ENCODE measurements around the gene CABS1.

CABS1 gene
- 0 reads per million in 3 experiments for total RNA-seq

GRCh38 chr4:70334681-70335080 is at the start of gene CABS1:
Gene CABS1 (plus strand): TSS chr4:70334981. CDS start chr4:70335040, 59 bp downstream.
- no peak for DNase-seq

GRCh38 chr4:70288651-70289050 is 46.1 kb upstream of the CABS1 start:
- no peak for DNase-seq

GRCh38 chr4:70291341-70291740 is 43.4 kb upstream of the CABS1 start:
- no peak for DNase-seq

- DNase-seq, result no peak
Measured at GRCh38 chr4:70297576-70297975, 37.2 kb upstream of the CABS1 start.

DNA sequence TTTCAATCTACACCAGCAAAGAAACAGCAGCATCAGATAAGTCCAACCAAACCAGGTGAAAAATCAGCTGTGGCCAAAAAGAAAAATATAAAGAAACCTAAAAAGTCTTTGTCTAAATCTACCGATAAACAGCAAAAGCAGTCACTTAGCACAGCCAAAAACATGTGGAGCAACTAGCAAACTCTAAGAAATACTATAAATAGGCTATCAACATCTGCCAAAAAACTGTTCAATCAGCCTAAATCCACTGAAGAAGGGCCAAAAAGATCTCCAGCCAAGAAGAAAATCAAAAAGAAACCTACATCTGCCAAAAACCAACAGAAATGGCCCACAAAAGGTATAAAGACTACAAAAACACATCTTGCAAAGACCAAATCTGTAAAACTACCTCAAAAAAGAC is 36.7 kb upstream of the CABS1 start:
- no peak for DNase-seq

DNA sequence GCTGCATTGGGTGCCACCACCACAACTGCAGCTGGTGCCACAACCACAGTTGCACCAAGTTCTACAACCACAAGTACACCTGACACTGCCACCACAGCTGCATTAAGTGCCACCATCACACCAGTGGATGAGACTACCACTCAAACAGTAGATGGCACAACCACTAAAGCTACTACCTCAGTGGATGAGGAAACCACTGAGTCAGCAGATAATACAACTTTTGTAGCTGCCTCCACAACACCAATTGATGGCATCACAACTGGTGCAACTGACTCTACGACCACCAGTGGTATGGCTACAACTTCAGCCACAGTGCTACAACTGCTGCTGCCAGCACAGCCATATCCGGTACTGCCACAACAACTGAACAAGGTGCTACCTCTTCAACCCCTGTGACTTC is 35.1 kb upstream of the CABS1 start:
- no peak for DNase-seq

GRCh38 chr4:70300215-70300614 is 34.6 kb upstream of the CABS1 start:
- no peak for DNase-seq

- no peak for DNase-seq
Measured at GRCh38 chr4:70303090-70303489, 31.7 kb upstream of the CABS1 start.

DNA sequence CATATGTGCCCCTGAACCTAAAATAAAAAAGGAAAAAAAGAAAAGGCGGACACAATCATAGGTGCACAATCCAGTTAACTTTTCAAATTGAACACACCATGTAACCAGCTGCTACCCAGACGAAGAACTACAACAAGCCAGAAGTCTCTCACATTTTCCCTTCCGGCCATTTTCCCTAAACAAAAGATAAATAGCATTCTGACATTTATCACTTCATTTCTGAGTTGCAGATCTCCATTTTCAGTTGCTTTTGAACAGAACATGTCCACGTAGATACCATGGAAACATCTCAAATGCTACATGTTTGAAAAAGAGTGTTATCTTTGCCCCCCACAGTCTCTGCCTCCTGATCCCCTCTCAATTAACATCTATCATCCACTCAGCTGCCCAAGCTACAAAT is 29.2 kb upstream of the CABS1 start:
- no peak for DNase-seq

DNA sequence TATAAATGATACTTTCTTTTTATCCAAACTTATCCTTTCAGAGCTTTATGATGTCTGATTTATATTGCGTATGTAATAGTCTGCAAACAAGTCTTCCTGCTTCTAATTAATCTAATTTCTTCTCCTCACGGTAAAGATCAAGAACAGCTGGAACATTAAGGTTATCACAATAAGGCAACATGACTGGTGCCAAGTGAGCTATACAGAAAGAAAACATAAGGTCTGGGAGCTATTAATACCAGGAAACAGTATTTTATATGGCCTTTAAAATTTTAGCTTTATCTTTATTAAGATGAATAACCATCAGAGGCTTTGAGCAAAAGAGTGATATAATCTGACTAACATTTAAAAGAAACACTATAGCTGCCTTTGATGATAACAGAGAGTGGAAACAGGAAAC is 28.7 kb upstream of the CABS1 start:
- no peak for DNase-seq

GRCh38 chr4:70313736-70314135 is 21.0 kb upstream of the CABS1 start:
- no peak for DNase-seq

DNA sequence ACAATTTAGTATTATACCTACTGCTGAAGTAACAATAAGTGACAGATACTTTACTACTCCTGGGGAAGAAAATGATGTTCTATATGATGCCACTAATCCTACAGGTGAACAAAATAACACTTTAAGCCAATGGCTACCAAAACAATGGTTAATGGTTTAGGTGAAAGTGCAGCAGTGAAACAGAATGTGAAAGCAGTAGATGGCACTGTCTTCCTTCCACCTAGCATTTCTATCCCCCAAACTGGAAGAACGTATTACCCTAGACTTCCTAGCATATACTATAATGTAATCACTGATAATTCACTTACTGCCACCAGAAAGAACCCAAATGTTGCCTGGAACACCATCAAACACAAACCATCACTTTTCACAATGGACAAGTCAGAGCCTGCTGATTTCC is 18.9 kb upstream of the CABS1 start:
- no peak for DNase-seq

DNA sequence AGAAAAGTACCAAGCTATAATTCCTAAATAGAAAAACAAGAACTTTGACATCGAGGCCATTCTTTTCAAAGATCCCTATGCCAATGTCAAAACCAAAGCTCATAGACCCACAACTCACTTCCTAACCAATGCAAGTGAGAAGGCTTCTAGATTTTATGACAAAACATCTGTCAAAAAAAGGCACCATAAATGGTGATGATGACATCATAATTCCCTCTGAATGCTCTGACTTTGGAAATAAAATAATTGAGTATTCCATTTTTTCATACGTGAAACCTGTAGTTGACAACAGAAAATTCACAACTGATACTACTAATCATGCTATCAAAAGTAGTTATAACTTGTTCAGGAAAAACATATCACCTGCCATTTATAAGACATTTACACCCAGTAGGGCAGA is 8.7 kb upstream of the CABS1 start:
- DNase-seq, result no peak

GRCh38 chr4:70336043-70336442 is 1.3 kb downstream of the CABS1 start:
- DNase-seq, result no peak

GRCh38 chr4:70337886-70338420 is 3.2 kb downstream of the CABS1 start:
- no peak for DNase-seq

DNA sequence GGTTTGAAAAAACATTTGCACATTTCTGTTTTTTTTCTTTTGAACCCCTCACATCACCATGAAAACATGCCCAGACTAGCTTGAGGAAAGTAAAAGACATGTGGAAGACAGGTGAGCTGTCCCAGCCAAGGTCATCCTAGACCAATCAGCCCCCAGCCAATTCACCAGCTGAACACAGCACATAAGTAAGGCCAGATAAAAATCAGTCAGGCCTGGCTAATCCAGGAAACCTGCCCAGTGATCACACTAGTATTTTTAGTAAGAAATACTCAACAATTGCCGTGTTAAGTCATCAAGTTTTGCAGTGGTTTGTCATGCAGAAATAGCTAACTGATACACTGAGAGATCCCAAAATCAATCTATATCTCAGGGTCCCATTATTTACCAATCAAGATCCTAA is 21.4 kb downstream of the CABS1 start:
- DNase-seq, result no peak

DNA sequence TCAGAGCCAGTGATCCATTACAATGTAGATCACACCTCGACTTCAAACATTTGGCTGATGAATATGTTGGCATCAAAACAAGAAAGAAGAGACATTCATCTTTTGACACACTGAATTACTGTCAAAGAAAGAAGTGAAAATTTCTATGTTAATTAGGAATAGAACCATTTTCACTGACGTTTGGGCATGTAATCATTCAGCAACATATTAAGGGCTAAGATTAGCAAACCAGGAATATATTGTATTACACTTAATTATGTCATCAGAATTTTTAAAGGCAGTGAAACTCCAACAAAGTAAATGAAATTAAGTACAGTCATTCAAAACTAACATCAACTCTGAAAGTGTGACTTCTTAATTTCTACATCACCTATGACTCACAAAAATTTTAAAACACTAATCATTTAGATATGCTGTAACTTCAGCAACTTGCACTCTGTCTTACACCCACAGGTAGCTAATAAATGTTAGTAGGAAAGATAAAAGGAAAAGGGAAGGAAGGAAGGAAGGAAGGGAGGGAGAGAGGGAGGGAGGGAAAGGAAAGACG is 24.4 kb downstream of the CABS1 start:
- DNase-seq, result no peak

DNA sequence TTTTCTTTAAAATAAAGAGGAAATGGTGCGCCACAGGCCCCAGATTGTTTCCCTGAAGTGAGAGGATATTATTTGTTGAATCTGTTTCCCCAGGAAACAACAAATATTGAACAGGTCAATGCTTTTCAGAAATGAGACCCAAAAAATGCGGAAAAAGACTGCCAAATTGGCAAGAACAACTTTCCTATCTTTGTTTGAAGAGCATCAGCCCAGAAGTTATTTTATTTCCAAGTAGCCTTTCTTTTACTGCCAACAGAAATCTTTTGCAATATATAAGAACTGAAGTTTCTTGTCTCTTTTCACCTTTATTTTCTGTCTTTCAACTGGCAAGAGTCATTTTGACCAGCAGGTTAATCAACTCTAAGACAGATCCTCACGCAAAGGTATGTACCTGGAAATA is 25.7 kb downstream of the CABS1 start, which contains the start of gene SMR3A:
Gene SMR3A (plus strand): TSS at position 301 of the 400 bp plus-strand sequence. CDS start 1,356 bp downstream, outside the sequence.
- no peak for DNase-seq

- DNase-seq, result no peak
Measured at GRCh38 chr4:70364002-70364401, 29.2 kb downstream of the CABS1 start.

- no peak for DNase-seq
Measured at GRCh38 chr4:70365479-70365878, 30.7 kb downstream of the CABS1 start.

GRCh38 chr4:70367813-70368212 is 33.0 kb downstream of the CABS1 start:
- DNase-seq, result no peak

DNA sequence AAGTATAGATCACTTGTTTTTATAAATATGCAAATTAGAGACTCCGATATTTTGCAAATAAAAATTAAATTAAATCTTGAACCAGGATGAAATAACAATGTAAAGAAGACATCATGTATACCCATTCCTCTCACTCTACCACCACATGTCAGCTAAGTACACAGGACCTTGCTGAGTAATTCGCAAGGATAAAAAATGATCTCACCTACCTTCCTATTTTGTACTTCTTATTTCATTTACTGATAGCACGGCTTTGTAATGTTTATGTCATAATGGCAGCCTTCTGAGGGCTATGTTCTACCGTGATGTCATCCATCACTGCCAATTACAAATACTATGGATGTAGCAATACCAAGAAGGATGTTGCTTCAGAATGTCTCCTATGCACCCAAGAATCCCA is 37.2 kb downstream of the CABS1 start:
- no peak for DNase-seq

GRCh38 chr4:70372760-70373159 is 38.0 kb downstream of the CABS1 start:
- DNase-seq, result no peak

- no peak for DNase-seq
Measured at GRCh38 chr4:70380578-70380977, 45.8 kb downstream of the CABS1 start.

GRCh38 chr4:70382691-70383181 is 48.0 kb downstream of the CABS1 start, which contains the start of gene SMR3B:
Gene SMR3B (plus strand): TSS chr4:70383131. CDS start chr4:70384511, 1,380 bp downstream.
- DNase-seq, result no peak

All from central memory CD4-positive, alpha-beta T cell (primary cell).